Fibroblast of gingiva (primary cell): ENCODE data around the gene ITGAL.
"Not testable (repeated sequence)": the region's sequence is repeated elsewhere in the genome, so short reads cannot be mapped to it uniquely, and the experiment has no call there.

Experiments used
- DNase-seq: peaks from one replicate; pipeline ENCODE4 v3.0.0-alpha.2; 2011; ENCODE audit warnings: low read depth

Gene ITGAL

GRCh38 chr16:30472328-30472942 is at the start of gene ITGAL:
Gene ITGAL, plus strand, starts transcription at chr16:30472742. Its CDS starts 96 bp downstream, at chr16:30472838.
- no peak for DNase-seq

- no peak for DNase-seq
These were observed 44.5 kb upstream of the ITGAL start for GRCh38 chr16:30428055-30428454.

GRCh38 chr16:30429418-30429677 is 43.2 kb upstream of the ITGAL start:
- no peak for DNase-seq

- DNase-seq, result peak; percentile 93
These were observed 42.7 kb upstream of the ITGAL start, which contains the start of gene DCTPP1 for GRCh38 chr16:30429678-30430427. Gene DCTPP1, minus strand, starts transcription at chr16:30430030. Its CDS starts 50 bp downstream, at chr16:30429980.

GRCh38 chr16:30430428-30430970 is 42.0 kb upstream of the ITGAL start:
- peak; percentile 5 for DNase-seq

- no peak for DNase-seq
These were observed 37.7 kb upstream of the ITGAL start for GRCh38 chr16:30434852-30435251.

GRCh38 chr16:30437511-30438046 is 35.0 kb upstream of the ITGAL start:
- DNase-seq, result no peak

GRCh38 chr16:30438835-30439234 is 33.7 kb upstream of the ITGAL start:
- no peak for DNase-seq

- DNase-seq, result no peak
These were observed 32.7 kb upstream of the ITGAL start for GRCh38 chr16:30439720-30440348.

- no peak for DNase-seq
These were observed 28.9 kb upstream of the ITGAL start for GRCh38 chr16:30443631-30444030.

GRCh38 chr16:30444231-30445148 is 28.1 kb upstream of the ITGAL start:
- no peak for DNase-seq

- DNase-seq, result no peak
These were observed 27.5 kb upstream of the ITGAL start for GRCh38 chr16:30445149-30445407.

- DNase-seq, result peak; percentile 98
These were observed 26.9 kb upstream of the ITGAL start, which contains the start of gene SEPHS2 for GRCh38 chr16:30445408-30446202. Gene SEPHS2, minus strand, starts transcription at chr16:30445874. Its CDS starts 147 bp downstream, at chr16:30445727.

GRCh38 chr16:30446203-30446595 is 26.3 kb upstream of the ITGAL start:
- DNase-seq, result no peak

GRCh38 chr16:30447512-30448226 is 24.9 kb upstream of the ITGAL start:
- DNase-seq, result no peak

- no peak for DNase-seq
These were observed 23.5 kb upstream of the ITGAL start for GRCh38 chr16:30449116-30449435.

- not testable (repeated sequence) for DNase-seq
These were observed 19.6 kb upstream of the ITGAL start for GRCh38 chr16:30452709-30453580.

GRCh38 chr16:30456302-30456701 is 16.2 kb upstream of the ITGAL start:
- DNase-seq, result no peak

- no peak for DNase-seq
These were observed 15.3 kb upstream of the ITGAL start for GRCh38 chr16:30457256-30457655.
